NCI-H2171 treated with DMSO at 0.1 percent for 48 hours (cell line): ENCODE measurements around the gene GFRA4.

Source experiments
- DNase-seq: peaks from one replicate; lab custom pipeline; 2025; lab: John Stamatoyannopoulos, UW

Gene GFRA4

GRCh38 chr20:3694864-3695263, 31.7 kb upstream of the GFRA4 start:
- DNase-seq = no peak

DNA sequence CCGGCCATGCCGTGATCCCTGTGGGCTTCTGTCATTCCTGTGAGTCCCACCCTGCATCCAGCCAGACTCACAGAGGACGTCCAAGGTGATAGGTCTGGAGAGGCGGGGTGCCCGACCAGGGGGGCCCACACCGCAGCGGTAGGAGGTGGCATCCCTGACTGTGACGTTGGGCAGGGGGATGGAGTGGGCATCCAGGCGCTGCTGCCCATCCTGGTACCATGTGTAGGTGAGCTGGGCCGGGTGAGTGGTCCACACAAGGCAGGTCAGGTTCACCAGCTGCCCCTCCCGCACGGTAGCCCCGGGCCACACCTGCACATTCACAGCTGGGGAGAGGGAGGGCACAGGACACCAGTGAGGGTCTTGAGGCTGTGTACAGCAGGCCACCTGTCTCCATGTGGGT, 30.2 kb upstream of the GFRA4 start:
- no peak for DNase-seq

DNA sequence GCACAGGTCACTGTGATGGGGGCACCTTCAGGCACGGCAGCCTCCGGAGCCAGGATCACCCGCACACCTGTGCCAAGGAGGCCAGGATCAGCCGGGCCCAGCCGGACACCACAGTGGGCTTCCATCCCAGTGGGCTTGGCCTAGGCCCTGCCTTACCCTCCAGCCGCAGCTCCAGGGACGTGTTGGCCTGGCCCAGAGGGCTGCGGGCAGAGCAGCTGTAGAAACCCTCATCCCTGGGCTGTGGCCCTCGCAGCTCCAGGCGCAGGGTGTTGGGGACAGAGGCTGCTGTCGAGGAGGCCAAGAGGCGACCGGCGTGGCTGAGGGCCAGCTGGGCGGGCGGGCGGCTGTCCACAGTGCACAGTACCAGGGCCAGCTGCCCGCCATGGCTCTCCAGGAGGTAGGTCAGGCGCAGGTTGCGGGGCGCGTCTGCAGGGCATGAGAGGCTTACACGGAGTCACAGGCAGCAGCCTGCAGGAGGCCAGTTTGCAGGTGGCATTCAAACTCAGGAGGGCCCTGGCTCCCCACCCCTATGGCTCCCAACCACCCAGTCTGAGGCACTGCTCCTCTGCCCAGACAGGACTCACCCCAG, 29.6 kb upstream of the GFRA4 start:
- DNase-seq = no peak

DNA sequence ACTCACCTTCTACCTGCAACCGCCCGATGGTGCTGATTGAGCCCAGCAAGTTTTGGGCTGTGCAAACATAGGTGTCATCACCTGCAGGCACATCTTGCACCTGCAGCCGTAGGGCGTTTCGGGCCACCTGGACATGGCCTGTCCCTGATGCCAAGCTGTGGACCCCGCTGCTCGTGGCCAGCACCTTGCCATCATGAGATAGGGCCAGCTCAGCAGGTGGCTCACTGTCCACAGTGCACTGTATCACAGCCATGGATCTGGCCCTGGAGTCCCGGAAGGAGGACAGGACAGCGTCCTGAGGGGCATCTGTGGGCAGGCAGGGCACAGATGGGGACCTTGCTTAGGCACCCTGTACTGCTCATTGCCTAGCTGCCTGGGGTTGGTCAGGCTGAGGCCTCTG, 28.7 kb upstream of the GFRA4 start:
- DNase-seq = no peak

- DNase-seq = no peak
Measured at GRCh38 chr20:3691306-3691705, 28.1 kb upstream of the GFRA4 start.

- no peak for DNase-seq
Measured at GRCh38 chr20:3690413-3690812, 27.2 kb upstream of the GFRA4 start.

- no peak for DNase-seq
Measured at GRCh38 chr20:3689978-3690377, 26.8 kb upstream of the GFRA4 start.

- DNase-seq = no peak
Measured at GRCh38 chr20:3687655-3688054, 24.5 kb upstream of the GFRA4 start.

GRCh38 chr20:3686867-3687321, 23.7 kb upstream of the GFRA4 start:
- peak; percentile 53 for DNase-seq

- no peak for DNase-seq
Measured at GRCh38 chr20:3686421-3686820, 23.2 kb upstream of the GFRA4 start.

DNA sequence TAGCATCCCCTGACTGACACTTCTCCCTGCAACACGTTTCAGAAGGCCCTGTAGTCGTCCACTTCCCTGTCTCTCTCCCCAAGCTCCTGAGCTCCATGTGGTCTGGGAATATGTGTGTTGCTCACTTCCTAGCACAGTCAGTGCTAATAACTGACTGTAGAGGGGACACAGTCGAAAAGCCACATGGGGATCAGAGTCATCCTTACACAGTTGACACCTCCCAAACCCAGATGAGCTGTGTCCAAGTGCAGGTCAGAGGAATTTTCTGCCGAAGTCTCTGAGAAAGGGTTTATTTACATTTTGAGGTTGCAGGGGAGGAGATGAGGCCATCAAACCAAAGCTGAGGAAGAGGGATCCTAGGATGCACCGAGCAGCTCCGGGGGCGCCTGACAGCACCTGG, 22.1 kb upstream of the GFRA4 start:
- no peak for DNase-seq

- DNase-seq = no peak
Measured at GRCh38 chr20:3681931-3682781, 19.0 kb upstream of the GFRA4 start, which contains the start of gene ADAM33. TSS of gene ADAM33 (minus strand) at chr20:3682010. CDS start at chr20:3682004, 6 bp downstream.

DNA sequence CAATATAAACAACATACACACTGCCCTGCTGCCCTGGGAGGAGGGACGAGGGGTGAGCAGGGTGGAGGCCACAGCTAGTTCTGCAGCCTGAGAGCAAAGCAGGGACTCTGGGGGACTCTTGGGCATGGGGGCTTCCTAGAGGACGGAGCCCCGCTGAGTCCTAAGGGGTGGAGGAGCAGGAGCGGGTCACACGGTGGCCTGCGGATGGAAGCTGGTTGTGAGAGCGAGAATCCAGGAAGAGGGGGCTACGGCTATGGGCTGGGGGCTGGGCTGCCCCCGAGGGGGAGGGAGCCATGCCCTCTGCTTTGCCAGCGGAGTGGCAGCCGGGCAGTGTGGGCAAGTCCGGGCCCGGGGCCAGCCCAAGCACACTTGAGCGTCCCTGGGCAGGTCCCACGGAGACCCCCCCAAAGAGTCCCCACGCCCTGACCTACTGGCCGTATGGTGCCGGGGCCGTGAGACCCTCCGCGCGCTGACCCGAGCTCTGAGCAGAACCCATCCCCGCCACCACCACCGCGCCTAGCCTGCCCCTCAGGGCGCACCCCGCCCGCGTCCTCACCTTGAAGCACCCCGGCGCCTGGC, 18.2 kb upstream of the GFRA4 start:
- DNase-seq = no peak

GRCh38 chr20:3680701-3681351, 17.6 kb upstream of the GFRA4 start:
- no peak for DNase-seq

- DNase-seq = no peak
Measured at GRCh38 chr20:3679749-3680700, 16.8 kb upstream of the GFRA4 start.

GRCh38 chr20:3678856-3679720, 15.9 kb upstream of the GFRA4 start:
- DNase-seq = no peak

GRCh38 chr20:3678198-3678597, 15.0 kb upstream of the GFRA4 start:
- no peak for DNase-seq

- DNase-seq = no peak
Measured at GRCh38 chr20:3677733-3678132, 14.5 kb upstream of the GFRA4 start.

GRCh38 chr20:3674995-3675900, 12.0 kb upstream of the GFRA4 start:
- DNase-seq = peak; percentile 29
